Forelimb muscle (tissue), 1 donor: ENCODE measurements around the gene CCL17. TPM values are rescaled to one million over a fixed set of nuclear protein-coding genes. Genes with fewer than 3 reads are reported as not detected.
"Not testable (repeated sequence)": the region's sequence is repeated elsewhere in the genome, so short reads cannot be mapped to it uniquely, and the experiment has no call there.

Experiments
- DNase-seq: peaks from one replicate; pipeline ENCODE4 v3.0.0-alpha.2; 2013; ENCODE audit warnings: low read depth
- polyA plus RNA-seq: library from polyadenylated mRNA; unstranded; fragments of 120-200 nt; gene quantifications from one replicate; pipeline ENCODE4 v1.2.1, GENCODE V29; 2013; ENCODE audit not compliant: insufficient read length

CCL17 gene
- polyA plus RNA-seq: not detected

DNA sequence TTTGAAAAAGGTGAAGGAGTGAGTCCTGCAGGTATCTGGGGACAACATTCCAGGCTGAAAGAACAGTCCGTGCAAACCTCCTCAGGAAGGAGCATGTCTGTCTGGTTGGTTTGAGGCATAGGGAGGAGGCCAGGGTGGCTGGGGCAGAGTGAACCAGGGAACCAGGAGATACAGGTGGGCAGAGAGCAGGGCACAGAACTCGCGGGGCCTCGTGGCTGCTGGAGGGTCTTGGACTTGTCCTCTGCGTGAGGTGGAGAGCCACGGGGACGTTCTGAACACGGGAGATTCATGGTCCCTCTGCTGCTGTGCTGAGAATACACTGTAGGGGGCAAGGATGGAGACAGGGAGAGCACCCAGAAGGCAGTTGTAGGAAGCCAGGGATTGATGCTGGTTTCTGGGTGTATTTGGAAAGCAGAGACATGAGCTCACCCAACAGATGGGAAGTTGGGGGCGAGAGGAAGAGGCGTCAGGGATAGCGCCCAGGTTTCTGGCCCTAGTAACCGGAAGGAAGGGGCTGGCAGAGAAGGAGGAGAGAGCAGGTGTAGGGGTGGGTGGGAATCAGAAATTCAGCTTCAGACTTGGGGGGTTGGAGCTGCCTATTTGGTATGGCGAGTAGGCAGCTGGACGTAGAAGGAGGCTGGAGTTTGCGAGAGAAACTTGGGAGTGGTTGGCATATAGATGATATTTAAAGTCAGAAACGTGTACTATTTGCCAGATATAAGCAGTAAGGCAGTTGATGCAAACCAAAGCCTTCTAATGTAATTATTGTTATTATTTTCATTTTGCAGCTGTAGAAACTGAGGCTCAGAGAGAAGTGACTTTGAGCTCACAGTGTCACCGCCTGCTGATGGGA is at the start of gene CCL17:
TSS of gene CCL17 (plus strand) at position 803 of the 853 bp plus-strand sequence. CDS start 9,166 bp downstream, outside the sequence.
- no peak for DNase-seq

DNA sequence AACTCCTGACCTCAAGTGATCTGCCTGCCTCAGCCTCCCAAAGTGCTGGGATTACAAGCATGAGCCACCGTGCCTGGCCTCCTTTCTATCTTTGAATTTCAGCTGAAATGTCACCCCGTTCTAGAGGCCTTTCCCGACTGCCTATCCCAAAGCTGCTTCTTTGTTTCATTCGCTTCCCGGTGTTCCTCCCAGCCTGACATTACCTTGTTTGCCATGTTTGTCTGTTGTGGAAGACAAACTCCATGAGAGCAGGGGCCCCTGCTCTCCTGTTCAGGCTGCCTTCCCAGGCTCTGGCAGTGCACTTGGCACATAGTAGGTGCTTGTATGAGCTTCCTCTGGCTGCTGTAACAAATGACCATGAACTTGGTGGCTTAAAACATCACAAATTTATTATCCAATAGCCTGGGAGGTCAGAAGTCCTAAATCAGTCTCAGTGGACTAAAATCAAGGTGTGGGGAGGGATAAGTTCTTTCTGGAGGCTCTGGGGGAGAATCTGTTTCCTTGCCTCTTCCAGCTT is 48.6 kb upstream of the CCL17 start:
- no peak for DNase-seq

- DNase-seq: no peak
Measured at GRCh38 chr16:57356547-57356946, 48.0 kb upstream of the CCL17 start.

GRCh38 chr16:57357330-57358085 is 47.1 kb upstream of the CCL17 start:
- DNase-seq: no peak

DNA sequence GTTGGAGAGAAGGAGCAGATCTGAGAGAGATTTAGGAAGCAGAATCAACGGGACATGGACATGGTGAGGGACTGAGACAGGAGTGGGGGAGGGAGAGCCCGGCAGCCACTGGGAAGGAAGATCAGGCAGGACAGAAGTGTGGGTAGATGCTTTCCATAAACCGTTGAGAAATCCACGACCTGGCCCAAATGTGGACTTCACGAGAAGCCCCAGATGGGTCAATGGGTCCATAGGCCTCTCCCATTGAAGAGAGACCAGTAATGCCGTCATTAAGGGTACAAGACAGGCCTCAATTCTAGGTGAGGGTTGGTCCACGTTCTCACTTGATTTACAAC is 46.5 kb upstream of the CCL17 start:
- DNase-seq: no peak

DNA sequence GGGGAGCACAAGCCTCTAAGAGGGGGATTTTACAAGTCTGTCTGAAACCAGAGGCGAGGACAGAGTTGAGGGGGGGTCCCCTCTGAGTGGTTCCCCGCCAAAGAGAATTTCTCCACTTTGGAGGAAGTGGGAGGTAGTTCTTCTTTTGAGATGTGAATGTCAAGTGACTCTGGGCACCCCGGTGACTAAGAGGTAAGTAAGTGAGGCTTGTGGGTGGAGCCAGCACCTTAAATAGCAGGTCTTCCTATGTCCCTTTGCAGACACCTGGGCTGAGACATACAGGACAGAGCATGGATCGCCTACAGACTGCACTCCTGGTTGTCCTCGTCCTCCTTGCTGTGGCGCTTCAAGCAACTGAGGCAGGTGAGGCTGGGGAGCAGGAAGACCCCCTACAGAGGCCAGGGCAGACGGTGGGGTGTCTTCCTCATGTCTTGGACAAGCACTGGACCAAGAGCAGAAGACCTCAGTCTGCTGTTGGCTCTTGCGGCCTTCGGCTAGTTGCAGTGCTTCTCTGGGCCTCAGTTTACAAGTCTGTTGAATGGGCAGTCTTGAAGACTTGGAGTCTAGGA is 46.0 kb upstream of the CCL17 start, which contains the start of gene CCL22:
TSS of gene CCL22 (plus strand) at position 257 of the 569 bp plus-strand sequence. CDS start at position 291, 34 bp downstream.
- DNase-seq: no peak

DNA sequence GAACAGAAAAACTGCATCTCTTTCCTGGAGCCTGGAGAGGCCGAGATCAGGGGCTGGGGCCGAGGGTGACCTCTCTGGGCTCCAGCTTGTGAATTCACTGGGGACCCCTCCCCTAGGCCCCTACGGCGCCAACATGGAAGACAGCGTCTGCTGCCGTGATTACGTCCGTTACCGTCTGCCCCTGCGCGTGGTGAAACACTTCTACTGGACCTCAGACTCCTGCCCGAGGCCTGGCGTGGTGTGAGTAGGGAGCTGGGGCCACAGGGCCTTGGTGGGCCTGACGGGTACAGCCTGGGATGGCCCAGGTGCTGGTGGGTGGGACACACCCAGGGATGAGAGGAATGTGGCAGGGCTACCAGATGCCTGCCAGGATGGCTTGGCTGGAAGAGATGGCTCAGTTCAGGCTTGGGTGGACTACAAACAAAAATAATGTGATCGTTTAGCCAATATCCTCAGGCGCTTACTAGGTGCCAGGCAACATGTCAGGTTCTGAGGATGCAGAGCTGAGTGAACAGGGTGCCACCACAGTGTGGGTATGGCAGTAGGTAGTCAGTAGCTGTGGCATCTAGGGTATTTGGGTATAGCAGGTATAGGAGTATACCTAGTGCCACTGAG is 44.1 kb upstream of the CCL17 start:
- no peak for DNase-seq

DNA sequence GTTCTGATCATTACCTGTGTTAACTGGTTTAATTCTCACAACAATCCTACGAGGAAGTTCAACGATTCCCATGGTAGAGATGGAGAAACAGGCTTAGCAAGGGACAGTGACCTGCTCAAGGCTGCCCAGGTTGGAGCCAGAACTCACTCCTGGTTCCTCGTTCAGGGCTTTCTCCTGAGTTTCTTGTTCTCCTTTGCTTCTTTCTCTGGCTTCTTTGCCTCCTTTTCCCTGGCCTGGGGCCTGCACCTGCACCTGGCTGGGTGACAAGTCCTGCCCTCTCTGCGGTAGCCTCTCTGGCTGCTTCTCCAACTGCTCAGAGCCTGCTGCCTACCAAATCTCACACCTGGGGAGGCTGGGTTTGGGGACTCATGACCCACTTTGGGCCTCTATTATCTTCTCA is 43.2 kb upstream of the CCL17 start:
- DNase-seq: no peak

GRCh38 chr16:57364143-57364542 is 40.4 kb upstream of the CCL17 start:
- DNase-seq: no peak

- no peak for DNase-seq
Measured at GRCh38 chr16:57366544-57367040, 38.0 kb upstream of the CCL17 start.

GRCh38 chr16:57367116-57367752 is 37.3 kb upstream of the CCL17 start:
- DNase-seq: no peak

DNA sequence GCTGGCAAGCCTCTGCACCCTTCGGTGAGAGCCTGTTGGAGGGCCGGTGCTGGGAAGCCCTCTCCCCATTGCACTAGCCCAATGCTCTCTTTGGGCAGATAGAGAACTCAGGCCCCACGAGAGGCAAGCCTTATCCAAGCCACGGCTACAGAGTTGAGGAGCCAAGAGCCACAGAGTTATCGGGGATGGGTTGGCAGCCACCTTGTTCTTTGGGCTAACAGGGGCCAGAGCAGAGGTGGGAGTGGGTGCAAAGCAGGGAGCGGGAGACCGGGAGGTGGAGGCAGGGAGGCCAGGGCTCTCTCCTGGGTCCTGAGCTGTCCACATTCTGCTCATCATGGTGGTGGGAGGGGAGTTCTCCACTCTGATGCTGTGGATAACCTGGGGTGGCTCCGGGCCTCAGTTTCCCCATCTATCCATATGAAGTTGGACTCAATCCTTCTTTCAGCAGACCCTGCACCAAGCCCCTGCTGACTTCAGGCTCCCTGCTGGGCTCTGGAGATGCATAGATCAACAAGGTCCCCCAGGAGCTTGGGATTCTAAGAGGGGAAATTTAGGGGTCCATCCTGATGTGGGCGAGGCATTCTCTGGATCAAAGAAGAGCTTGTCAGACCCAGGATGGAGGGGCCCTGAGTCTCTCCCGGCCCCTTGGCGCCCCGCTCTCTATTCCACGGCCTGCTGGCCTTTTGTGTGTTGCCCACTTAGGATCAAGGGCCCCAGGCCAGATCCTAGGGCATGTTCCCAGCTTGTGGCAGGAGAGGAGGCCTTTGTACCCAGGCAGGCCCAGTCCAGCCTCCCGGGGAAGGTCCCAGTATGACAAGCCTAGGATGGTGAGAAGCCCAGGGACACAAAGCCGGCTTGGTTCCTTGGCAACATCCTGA is 32.8 kb upstream of the CCL17 start:
- no peak for DNase-seq

DNA sequence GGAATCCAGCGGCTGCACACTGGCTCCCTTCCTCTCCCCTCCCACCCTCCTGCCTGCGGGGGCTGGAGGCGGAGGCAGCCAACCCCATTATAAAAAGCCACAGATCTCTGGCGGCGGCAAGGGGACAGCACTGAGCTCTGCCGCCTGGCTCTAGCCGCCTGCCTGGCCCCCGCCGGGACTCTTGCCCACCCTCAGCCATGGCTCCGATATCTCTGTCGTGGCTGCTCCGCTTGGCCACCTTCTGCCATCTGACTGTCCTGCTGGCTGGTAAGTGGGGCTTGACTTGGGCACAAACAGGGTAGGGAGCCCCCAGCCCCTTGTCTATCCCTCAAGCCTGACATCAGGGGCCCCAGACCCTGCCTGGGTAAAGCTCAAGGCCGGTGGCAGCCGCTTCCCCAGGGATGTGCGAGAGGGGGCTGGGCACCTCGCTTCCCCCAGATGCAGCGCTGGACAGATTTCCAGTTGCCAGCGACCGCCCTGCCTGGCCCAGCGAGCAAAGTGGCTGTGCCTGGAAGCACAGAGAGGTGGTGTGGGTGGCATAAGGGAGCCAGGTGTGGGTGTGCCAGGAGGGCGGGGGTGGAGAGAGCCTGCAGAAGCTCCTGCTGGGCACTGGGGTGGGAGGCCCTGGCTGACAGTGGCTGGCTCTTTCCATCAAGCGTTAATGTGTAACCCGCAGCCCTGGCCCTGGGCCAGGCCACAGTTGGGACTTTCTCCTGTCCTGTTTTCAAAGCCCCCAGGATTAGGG is 32.0 kb upstream of the CCL17 start, which contains the start of gene CX3CL1:
TSS of gene CX3CL1 (plus strand) at position 119 of the 745 bp plus-strand sequence. CDS start at position 198, 79 bp downstream.
- no peak for DNase-seq

DNA sequence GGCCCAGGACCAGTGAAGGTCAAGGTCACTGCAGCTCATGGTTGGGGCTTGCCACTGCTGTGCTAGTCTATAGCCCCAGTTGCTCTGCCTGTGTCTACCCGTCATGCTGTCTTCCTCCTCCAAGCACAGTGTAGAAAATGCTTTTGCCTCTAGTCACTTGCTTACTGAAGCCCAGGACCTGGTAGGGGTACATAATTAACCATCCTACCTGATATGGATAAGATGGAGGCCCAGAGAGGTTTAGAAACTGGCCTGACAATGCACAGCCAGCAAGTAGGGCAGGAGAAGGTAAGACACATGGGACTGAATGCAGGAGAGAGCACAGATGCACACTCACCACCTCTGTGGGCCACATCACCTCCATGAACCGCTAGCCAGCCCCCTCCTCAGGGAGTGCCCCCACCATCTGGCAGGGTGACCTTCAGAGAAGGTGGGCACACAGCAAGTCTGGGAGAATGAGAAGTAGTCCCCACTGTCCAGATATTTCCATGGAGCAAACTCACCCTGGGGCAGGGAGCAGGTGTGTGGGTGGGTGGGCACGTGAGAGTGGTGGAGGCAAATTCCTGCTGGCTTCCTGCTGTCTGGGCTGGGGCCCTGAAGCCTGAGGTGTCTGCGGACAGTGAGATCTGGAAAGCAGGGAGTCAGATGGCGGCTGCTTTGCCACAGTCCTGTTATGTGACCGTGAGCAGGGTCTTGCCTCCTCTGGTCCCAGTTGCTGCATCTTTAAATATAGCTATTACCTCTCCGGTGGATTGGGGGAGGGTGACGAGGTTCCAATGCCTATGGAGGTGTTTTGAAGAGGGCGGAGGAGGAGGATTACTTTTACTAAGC is 31.2 kb upstream of the CCL17 start:
- DNase-seq: no peak

- no peak for DNase-seq
Measured at GRCh38 chr16:57374067-57374534, 30.5 kb upstream of the CCL17 start.

DNA sequence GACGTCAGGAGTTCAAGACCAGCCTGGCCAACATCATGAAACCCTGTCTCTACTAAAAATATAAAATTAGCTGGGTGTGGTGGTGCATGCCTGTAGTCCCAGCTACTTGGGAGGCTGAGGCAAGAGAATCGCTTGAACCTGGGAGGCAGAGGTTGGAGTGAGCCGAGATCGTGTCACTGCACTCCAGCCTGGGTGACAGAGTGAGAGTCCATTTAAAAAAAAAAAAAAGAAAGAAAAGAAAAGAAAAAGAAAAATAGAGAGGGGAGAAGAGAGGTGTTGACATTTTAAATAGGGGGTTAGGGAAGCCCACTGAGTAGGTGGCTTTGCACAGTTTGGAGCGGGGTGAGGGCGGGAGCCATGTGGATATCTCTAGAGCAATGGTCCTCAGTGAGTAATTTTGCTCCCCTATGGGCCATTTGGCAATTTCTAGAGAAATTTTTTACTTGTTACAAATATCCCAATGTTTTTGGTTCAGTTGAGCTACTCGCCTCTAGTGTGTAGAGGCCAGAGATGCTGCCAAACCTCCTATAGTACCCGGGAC is 29.6 kb upstream of the CCL17 start:
- not testable (repeated sequence) for DNase-seq

DNA sequence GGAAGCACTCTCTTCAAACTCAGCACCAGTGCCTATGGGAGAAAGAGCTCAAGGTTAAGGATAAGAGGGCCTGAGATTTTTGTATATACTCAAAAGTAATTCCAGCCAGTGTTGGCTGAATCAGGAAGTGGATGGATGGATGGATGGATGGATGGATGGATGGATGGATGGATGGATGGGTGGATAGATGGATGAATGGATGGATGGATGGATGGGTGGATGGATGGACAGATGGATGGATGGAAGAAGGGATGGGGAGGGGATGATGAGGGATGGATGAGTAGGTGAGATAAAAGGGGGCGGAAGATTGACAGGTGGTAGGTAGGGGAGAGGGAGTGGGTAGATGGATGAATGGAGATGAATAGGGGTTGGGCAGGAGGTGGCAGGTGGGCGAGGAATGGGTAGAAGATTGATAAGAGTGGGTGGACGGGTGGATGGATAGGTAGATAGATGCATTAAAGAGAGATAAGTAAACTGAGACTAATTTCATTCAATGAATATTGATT is 28.2 kb upstream of the CCL17 start:
- DNase-seq: no peak
